Prostate gland (tissue), 2 donors: Measurements from ENCODE around the gene PTMA. TPM values are rescaled to one million over a fixed set of nuclear protein-coding genes. Genes with fewer than 3 reads are reported as not detected.

Experiments used
- DNase-seq: peaks from one replicate; pipeline ENCODE4 v3.0.0-alpha.2; 2019; ENCODE audit warnings: low spot score
- H3K27ac ChIP-seq, 2 donors: fragments of 200-600 bp; sonication (generic); 2 replicates each; pipeline ENCODE4 v1.5.1; 2017 to 2019
- H3K27me3 ChIP-seq: fragments of 200-600 bp; sonication (generic); replicated peaks from 2 replicates; pipeline ENCODE4 v1.5.1; 2019; ENCODE audit not compliant: insufficient read depth
- H3K36me3 ChIP-seq, 2 donors: fragments of 200-600 bp; sonication (generic); 1 replicate in 1 of 2; 2 replicates in 1 of 2; pipeline versions ENCODE4 v1.5.1 to v1.8.1; 2017 to 2019
- H3K4me1 ChIP-seq: fragments of 200-600 bp; sonication (generic); replicated peaks from 2 replicates; pipeline ENCODE4 v1.5.1; 2019
- H3K4me3 ChIP-seq, 2 donors: fragments of 200-600 bp; sonication (generic); 2 replicates each; pipeline ENCODE4 v1.5.1; 2017 to 2019
- H3K9me3 ChIP-seq: fragments of 200-600 bp; sonication (generic); 2 replicates; pipeline ENCODE4 v1.5.1; 2017
- POLR2A ChIP-seq: fragments of 450-650 bp; IDR thresholded peaks from one replicate; pipeline ENCODE4 v1.6.1; 2016; ENCODE audit warnings: antibody characterized with exemption, mild to moderate bottlenecking
- POLR2AphosphoS5 ChIP-seq: sonication (generic); formaldehyde crosslinking; IDR thresholded peaks from one replicate; pipeline ENCODE4 v1.6.1; 2017; ENCODE audit warnings: antibody characterized with exemption
- WGBS: methylation state at CpG from one replicate; pipeline ENCODE4 v1.1.5; 2018; 5-methylcytosine and 5-hydroxymethylcytosine counted together
- intact Hi-C: fragments of 100-400 bp; cut with DNase I; formaldehyde crosslinking; loops from one replicate; pipeline ENCODE4 v1.14.2; 2022
- total RNA-seq, 2 donors: library from RNA; depleted of rRNA; stranded (reverse); fragments of >200 nt; gene quantifications; one replicate each; pipeline ENCODE4 v1.1.0, GENCODE V29; 2016
- TF ChIP-seq, protein P1 (sequence below), 4 experiments: fragments of 200-600 bp in 2 of 4; fragments of 450-650 bp in 2 of 4; sonication (generic) in 2 of 4; IDR thresholded peaks; 1 replicate in 3 of 4; 2 replicates in 1 of 4; pipeline ENCODE4 v1.5.1; 2016 to 2019; ENCODE audit warnings: antibody characterized with exemption in 4 of 4, mild to moderate bottlenecking in 2 of 4, moderate library complexity in 2 of 4

Gene PTMA
- total RNA-seq, 2 donors from 2014 or later = 418 to 613 TPM

DNA sequence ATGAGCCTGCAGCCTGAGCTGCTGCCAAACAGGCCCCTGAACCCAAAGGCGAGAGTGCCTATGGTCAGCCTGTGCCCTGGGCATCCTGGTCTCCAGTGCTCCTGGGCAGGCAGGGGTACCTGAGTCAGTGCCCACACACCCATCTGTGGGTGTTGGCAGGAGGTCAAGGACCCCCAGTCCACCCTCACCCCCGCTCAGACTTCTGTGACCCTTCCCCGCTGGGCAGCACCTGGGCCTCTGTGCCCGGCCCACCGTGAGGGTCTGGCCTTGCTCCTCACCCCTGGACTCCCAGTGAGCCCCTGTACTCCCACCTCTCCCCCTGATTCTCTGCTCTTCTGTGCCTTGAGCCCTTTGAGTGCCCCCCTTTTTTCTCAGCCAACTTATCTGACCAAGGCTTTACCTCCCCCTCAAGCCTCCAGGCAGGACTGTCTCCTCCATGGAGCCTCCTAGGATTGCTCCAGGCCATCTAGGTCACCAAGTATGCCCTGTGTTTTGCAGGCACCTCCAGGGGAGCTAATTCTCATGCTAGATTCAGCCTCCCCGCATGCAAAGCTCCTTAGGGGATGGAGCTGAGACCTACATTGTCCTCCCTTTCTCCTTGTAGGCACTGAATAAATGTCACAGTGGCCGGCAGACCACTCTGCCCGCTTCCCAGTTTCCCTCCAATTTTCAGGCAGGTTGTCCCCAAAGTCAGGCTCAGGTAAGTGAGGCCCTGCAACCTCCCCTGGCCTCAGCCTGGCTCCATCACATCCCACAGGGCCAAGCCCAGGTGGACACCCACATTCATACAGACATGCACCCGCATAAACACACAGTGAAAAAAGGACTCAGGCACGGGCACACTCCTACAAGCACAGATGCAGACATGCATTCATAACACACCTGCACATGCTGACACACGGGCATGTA is 21.9 kb upstream of the PTMA start:
- no peak overlapping the region for H3K27ac ChIP-seq
- intact Hi-C loops = no loop called here
- H3K9me3 ChIP-seq = no peaks in the 10 kb centered on the region
- no peak for DNase-seq
- H3K4me3 ChIP-seq = no peak overlapping the region
- H3K36me3 ChIP-seq = no peaks in the 10 kb centered on the region
- H3K27me3 ChIP-seq = no peaks in the 10 kb centered on the region
- H3K4me1 ChIP-seq = no peaks in the 10 kb centered on the region
- 86% methylated on average over 11 of the region's 11 CpGs for WGBS
- TF ChIP-seq, protein P1, sequence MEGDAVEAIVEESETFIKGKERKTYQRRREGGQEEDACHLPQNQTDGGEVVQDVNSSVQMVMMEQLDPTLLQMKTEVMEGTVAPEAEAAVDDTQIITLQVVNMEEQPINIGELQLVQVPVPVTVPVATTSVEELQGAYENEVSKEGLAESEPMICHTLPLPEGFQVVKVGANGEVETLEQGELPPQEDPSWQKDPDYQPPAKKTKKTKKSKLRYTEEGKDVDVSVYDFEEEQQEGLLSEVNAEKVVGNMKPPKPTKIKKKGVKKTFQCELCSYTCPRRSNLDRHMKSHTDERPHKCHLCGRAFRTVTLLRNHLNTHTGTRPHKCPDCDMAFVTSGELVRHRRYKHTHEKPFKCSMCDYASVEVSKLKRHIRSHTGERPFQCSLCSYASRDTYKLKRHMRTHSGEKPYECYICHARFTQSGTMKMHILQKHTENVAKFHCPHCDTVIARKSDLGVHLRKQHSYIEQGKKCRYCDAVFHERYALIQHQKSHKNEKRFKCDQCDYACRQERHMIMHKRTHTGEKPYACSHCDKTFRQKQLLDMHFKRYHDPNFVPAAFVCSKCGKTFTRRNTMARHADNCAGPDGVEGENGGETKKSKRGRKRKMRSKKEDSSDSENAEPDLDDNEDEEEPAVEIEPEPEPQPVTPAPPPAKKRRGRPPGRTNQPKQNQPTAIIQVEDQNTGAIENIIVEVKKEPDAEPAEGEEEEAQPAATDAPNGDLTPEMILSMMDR (IDR thresholded peaks at IDR 0.05) = no peak
- no peak for TF ChIP-seq POLR2AphosphoS5

- intact Hi-C loops = no loop called here
- DNase-seq = no peak
- no peak overlapping the region for H3K27ac ChIP-seq
- no peaks in the 10 kb centered on the region for H3K27me3 ChIP-seq
- WGBS = 53% methylated on average over 14 of the region's 14 CpGs
- H3K9me3 ChIP-seq = no peaks in the 10 kb centered on the region
- H3K4me3 ChIP-seq = no peak overlapping the region
- no peaks in the 10 kb centered on the region for H3K4me1 ChIP-seq
- TF ChIP-seq, protein P1 (IDR thresholded peaks at IDR 0.05) = peak in 3 of 4 experiments; percentile 31 to 64 (median 57)
- no peak for TF ChIP-seq POLR2AphosphoS5
- no peak for TF ChIP-seq POLR2A
- H3K36me3 ChIP-seq = no peaks in the 10 kb centered on the region
Measured at GRCh38 chr2:231687133-231687852, 21.0 kb upstream of the PTMA start.

DNA sequence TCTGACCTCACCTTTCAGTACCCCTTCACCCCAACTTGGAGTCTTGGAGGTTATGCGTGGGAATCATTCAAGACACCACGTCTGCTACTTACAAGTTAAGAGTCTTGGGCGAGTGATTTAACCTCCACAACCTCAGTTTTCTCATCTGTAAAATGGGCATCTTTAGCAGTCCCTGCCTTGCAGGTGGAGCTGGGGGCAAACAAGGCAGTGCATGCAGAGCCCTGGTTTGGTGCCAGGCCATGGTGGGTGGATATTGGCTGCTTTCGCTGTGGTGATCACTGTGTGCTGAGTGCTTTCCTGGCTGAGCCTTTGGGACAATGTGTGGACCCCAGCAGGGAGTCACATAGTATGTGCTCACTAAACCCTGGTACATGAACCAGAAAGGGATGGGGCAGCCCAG is 20.4 kb upstream of the PTMA start:
- no peaks in the 10 kb centered on the region for H3K27me3 ChIP-seq
- H3K36me3 ChIP-seq = no peaks in the 10 kb centered on the region
- no peak overlapping the region for H3K27ac ChIP-seq
- DNase-seq = no peak
- no peaks in the 10 kb centered on the region for H3K9me3 ChIP-seq
- 96% methylated on average over 4 of the region's 4 CpGs for WGBS
- intact Hi-C loops = no loop called here
- no peaks in the 10 kb centered on the region for H3K4me1 ChIP-seq
- no peak overlapping the region for H3K4me3 ChIP-seq
- TF ChIP-seq, protein P1 (IDR thresholded peaks at IDR 0.05) = no peak
- TF ChIP-seq POLR2AphosphoS5 = no peak
- TF ChIP-seq POLR2A = no peak

- Histone ChIP-seq H3K9me3 (no peaks in the 10 kb centered on the region), H3K36me3 (no peaks in the 10 kb centered on the region), H3K4me1 (no peaks in the 10 kb centered on the region), H3K27ac (no peak overlapping the region), H3K4me3 (no peak overlapping the region), H3K27me3 (no peaks in the 10 kb centered on the region)
- DNase-seq = no peak
- no peak for TF ChIP-seq POLR2AphosphoS5
- TF ChIP-seq, protein P1 (IDR thresholded peaks at IDR 0.05) = no peak
- TF ChIP-seq POLR2A = no peak
- 88% methylated on average over 16 of the region's 17 CpGs for WGBS
- intact Hi-C loops = no loop called here
Measured at GRCh38 chr2:231688719-231689118, 19.6 kb upstream of the PTMA start.
